Stimulated activated CD4-positive, alpha-beta T cell treated with anti-CD3 and anti-CD28 coated beads, Interleukin-1b, Interleukin-23, amount 100 ng/mL, for 24 hours (primary cell): ENCODE measurements around the gene CD99L2.
"Not testable (repeated sequence)": the region's sequence is repeated elsewhere in the genome, so short reads cannot be mapped to it uniquely, and the experiment has no call there.

Experiments
- DNase-seq, 4 experiments: peaks; one replicate each; pipeline ENCODE4 v3.0.0-alpha.2; 2020; ENCODE audit warnings: low read depth in 4 of 4, low spot score in 1 of 4

Gene CD99L2

GRCh38 chrX:150857453-150857852, 41.0 kb downstream of the CD99L2 start:
- DNase-seq = no peak

DNA sequence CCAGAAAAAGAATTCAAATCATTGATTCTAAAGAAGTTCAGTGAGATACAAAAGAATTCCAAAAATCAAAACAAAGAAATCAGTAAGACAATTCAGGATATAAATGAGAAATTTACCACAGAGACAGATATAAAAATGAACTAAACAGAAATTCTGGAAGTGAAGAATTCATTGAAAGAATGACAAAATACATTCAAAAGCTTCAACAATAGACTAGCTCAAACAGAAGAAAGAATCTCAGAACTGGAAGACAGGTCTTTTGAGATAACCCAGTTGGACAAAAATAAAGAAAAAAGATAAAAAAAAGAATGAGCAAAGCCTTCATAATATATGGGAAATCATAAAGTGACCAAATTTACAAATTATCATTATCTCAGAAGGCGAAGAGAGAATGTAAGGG, 41.7 kb downstream of the CD99L2 start:
- DNase-seq = no peak

GRCh38 chrX:150856101-150856500, 42.4 kb downstream of the CD99L2 start:
- no peak for DNase-seq

GRCh38 chrX:150854856-150855255, 43.6 kb downstream of the CD99L2 start:
- no peak for DNase-seq

DNA sequence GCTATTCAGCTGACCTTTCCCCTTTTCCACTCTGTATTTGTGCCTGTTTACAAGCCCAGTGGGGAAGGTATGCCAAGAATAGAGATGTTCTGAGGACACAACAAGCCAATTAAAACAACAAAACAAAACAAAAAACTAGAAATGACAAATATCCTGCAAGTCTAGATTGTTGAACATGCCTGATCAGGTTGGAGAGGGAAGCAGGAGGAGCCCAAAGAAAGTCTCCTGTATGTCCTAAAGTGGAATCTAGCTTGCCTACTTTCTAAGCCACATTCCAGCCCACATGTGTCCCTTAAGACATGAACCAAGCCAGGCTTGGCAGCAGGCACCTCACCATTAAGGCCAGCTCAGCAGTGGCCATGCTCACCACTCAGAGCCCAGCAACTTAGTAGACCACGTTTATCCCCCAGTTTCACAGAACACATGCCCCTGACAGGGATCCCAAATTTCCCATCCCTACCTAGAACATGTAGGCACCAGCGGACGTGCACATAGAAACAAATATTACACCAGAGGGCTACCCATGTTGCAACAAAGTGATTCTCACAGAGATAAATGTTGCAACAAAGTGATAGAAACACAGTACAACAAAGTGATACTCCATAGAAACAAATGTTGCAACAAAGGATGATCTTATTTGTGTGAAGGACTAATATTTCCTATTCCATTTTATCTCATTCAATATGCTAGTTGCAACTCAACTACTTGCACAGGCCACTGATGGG, 48.3 kb downstream of the CD99L2 start:
- no peak for DNase-seq

DNA sequence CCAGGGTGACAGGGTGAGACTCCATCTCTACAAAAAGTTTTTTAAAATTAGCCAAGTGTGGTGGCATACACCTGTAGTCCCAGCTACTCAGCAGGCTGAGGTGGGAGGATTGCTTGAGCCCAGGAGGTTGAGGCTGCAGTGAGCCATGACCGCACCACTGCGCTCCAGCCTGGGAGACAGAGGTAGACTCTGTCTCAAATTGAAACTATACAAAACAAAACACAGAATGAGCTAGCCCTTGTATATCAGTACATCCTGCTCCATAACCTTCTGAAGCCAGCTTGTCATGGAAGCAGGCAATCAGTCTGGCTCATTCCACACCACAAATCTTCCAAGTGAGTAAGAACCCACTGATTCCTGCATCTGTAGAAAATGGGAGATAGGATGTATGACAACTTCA, 49.0 kb downstream of the CD99L2 start:
- no peak for DNase-seq

GRCh38 chrX:150848914-150849365, 49.5 kb downstream of the CD99L2 start:
- DNase-seq = no peak

GRCh38 chrX:150847088-150847487, 51.4 kb downstream of the CD99L2 start:
- no peak for DNase-seq

- no peak for DNase-seq
These were observed 52.3 kb downstream of the CD99L2 start for GRCh38 chrX:150846130-150846529.

- DNase-seq = no peak
These were observed 53.4 kb downstream of the CD99L2 start for GRCh38 chrX:150845091-150845490.

- DNase-seq = no peak
These were observed 54.5 kb downstream of the CD99L2 start for GRCh38 chrX:150844016-150844415.

- DNase-seq = no peak
These were observed 56.2 kb downstream of the CD99L2 start for GRCh38 chrX:150842198-150842685.

DNA sequence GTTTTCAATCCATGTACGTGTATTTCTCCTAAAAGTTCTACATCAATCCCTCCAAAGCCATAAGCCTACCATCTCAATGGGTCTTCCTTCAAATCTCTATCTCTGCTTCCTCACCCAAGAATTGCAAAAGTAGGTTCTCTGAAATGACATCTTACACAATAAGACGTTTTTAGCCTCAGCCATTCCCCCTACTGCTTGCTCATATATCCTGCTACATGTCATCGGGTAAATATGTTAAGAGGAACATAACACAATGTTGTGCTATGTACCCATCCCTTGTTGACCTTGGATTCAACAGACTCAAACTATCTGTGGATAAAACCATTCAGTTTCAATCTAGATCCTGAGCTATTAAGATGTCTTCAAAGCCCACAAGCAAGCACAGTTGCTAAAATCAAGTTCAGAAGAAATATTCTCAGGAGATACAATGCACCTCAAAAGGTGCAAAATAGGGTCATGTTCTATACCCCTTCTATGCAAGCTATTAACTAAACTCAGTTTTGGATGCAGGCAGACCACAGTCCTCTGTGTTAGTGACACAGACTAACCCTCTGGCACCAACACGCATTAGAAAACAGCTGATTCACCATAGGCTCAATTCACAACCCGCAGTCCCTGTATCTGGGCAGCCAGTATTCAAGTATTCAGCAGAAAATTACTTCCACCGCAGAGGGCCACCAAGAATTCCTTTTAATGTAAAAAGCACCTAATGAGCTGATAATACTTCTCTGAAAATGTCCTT, 56.8 kb downstream of the CD99L2 start:
- DNase-seq = no peak

DNA sequence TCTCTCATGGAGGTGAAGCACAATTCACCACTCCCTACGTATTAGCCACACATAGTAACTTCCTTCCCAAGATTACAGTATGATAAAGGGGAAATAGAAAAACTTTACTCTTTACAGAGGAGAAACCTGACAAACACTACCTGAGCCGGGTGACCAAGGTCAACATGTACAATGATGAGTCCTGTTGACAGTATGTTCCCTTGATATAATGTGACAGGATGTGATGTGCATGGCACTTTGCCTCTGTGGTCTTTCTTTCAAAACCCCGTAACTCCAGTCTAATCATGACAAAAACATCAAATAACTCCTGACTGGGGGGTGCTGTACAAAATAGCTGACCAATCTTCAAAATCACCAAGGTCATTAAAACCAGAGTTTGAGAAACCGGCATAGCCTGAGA, 60.6 kb downstream of the CD99L2 start:
- DNase-seq = no peak

DNA sequence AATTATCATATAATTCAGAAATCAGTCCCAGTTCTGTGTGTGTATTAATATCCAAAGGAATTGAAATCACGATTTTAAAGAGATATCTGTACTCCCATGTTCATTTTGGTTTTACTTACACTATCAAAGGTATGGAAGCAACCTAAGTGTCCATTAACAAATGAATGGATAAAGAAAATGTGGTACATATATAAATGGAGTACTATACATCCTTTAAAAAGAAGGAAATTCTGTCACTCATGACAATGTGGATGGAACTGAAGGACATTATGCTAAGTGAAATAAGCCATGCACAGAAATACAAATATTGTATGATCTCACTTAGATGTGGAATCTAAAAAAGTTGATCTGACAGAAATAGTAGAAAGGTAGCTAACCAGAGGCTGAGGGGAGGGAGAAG, 63.8 kb downstream of the CD99L2 start:
- no peak for DNase-seq

- DNase-seq = no peak
These were observed 64.9 kb downstream of the CD99L2 start for GRCh38 chrX:150833454-150834056.

GRCh38 chrX:150831863-150832262, 66.6 kb downstream of the CD99L2 start:
- DNase-seq = no peak

- no peak for DNase-seq
These were observed 69.7 kb downstream of the CD99L2 start for GRCh38 chrX:150828785-150829184.

DNA sequence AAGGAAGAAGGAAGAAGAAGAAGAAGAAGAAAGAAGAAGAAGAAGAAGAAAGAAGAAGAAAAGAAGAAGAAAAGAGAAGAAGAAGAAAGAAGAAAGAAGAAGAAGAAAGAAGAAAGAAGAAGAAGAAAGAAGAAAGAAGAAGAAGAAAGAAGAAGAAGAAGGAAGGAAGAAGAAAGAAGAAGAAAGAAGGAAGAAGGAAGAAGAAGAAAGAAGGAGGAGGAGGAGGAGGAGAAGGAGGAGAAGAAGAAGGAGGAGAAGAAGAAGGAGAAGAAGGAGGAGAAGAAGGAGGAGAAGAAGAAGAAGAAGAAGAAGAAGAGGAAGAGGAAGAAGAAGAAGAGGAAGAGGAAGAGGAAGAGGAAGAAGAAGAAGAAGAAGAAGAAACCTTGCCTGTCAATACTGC, 74.1 kb downstream of the CD99L2 start:
- not testable (repeated sequence) for DNase-seq

DNA sequence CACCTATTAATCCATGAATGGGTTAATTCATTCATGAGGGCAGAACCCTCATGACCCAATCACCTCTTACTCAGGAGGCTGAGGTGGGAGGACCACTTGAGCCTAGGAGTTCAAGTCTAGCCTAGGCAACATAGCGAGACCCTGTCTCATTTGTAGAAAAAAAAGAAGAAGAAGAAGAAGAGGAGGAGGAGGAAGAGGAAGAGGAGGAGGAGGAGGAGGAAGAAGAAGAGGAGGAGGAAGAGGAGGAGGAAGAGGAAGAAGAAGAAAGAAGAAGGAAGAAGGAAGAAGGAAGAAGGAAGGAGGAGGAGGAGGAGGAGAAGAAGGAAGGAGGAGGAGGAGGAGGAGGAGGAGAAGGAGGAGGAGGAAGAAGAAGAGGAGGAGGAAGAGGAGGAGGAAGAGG, 74.6 kb downstream of the CD99L2 start:
- DNase-seq = not testable (repeated sequence)

DNA sequence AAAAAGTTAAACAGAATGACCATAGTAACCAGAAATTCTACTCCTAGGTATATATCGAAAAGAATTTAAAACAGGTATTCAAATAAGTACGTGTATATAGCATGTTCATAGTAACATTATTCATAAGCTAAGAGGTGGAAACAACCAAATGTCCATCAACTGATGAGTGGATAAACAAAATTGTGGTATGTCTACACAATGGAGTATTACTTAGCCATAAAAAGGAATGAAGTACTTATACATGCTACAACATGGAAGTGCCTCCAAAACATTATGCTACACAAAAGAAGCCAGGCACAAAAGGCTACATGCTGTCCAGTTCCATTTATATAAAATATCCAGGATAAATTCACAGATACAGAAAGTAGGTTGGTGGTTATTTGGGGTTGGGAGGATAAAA, 76.5 kb downstream of the CD99L2 start:
- no peak for DNase-seq

DNA sequence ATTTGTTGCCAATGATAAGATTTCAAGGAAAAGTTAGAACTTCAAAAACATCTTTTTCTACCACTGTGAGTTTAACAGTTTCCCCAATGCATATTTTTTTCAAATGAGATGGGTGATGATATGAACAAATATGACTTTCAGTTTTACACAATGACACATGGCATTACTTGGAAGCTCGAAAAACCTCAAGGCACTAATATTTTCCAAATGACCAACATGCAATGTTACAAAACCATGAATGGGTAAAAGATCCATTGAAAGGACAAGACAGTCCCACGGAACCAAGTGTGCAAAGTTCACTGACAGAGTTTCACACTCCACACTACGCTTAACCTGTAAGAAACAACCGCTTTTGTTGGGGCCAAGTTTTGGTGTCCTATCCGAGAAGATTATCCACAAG, 84.5 kb downstream of the CD99L2 start:
- no peak for DNase-seq
